Embryonic facial prominence (tissue), 1 donor: ENCODE measurements around the gene XRCC1.
"Not testable (repeated sequence)": the region's sequence is repeated elsewhere in the genome, so short reads cannot be mapped to it uniquely, and the experiment has no call there.

ENCODE experiments used
- DNase-seq: peaks from one replicate; pipeline ENCODE4 v3.0.0-alpha.2; 2016; ENCODE audit errors: extremely low spot score

XRCC1 gene

DNA sequence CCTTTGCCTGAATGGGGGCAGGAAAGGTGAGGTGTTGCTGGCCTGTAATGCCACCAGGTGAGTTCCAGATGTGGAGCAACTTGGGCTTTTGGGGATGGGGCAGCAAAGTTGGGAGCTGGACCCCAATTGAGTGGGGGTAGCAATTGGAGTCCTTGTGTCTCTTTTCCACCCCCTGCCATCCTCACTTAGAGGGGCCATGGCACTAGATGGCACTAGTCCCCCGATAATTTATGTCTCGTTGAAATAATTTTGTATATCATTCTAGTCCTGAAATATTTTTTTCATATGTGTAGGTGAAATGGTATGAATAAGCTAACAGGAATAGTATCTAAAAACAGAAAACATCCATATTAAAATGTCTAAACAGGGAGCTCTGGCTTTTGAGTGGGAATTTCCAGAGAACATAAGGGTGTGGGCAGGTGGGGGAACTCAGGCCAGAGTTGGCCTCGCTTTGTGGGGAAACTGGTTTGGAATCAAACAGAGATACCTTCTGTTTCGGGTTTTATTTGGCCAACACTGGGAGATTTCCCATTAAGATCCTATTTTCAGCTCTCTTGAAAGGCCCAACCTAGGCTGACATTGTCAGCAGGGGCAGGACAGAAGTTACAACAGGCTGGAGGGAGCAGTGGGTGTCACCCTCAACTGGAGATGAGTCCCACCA is 24.4 kb upstream of the XRCC1 start:
- DNase-seq: no peak

DNA sequence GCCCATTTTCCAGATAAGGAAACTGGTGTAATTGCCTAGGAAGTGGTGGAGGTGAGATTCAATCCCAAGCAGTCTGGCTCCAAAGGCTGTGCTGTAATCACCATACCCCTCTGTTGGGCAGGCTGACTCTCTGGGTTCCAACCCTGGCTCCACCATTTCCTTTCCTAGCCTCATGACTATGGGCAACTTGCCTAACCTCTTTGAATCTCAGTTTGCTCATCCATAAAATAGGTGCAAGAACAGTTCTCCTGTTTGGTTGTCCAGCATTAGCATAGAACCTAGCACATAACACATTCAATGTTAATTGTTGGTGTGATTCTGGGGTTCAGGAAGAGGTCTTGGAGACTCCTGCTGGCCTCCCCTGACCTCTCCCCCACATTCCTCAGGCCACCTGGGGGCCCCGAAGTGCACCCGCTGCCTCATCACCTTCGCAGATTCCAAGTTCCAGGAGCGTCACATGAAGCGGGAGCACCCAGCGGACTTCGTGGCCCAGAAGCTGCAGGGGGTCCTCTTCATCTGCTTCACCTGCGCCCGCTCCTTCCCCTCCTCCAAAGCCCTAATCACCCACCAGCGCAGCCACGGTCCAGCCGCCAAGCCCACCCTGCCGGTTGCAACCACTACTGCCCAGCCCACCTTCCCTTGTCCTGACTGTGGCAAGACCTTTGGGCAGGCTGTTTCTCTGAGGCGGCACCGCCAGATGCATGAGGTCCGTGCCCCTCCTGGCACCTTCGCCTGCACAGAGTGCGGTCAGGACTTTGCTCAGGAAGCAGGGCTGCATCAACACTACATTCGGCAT is 23.3 kb upstream of the XRCC1 start:
- no peak for DNase-seq

DNA sequence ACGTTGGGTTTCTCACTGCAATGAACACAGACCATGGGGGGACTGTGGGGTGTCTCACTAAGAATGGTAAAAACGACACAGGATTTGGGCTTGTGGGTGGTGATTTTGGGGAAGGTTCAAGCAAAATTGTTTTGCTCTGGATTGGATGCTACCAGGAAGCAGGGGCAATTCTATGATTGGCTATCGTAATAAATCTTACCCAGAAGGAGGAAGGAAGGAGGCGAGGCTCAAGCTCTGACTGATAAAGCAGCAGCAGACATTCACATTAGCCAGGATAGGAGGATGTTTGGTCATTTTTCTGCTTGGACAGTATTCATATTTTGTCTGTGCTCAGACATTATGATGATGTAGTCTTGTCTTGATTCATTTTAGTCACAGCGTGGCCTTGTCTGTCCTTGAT is 22.5 kb upstream of the XRCC1 start:
- no peak for DNase-seq

DNA sequence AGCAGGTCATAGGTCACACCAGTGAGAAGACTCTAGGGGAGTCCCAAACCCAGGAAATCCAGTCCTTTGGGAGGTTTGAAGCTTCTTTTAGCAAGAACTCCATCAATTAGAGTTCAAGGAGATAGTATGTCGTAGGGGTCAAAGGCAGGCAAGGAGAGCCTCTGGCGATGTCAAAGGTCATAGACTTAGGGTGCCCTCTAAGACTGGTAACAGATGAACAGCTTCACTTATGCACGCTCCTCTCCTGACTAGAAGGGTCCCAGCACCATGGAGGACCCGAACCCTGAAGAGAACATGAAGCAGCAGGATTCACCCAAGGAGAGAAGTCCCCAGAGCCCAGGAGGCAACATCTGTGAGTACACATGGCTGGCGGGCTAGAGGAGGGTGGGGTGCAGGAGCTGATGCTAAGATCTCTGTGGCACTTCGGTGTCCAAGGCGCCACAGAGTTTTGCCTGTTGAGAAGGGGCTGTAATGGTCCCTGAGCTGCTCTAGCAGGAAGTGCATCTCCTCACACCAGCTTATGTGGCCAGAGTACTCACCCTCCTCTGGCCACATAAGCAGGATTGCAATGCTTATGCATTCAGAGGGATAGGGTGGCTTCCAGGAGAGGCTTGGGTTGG is 21.6 kb upstream of the XRCC1 start:
- no peak for DNase-seq

DNA sequence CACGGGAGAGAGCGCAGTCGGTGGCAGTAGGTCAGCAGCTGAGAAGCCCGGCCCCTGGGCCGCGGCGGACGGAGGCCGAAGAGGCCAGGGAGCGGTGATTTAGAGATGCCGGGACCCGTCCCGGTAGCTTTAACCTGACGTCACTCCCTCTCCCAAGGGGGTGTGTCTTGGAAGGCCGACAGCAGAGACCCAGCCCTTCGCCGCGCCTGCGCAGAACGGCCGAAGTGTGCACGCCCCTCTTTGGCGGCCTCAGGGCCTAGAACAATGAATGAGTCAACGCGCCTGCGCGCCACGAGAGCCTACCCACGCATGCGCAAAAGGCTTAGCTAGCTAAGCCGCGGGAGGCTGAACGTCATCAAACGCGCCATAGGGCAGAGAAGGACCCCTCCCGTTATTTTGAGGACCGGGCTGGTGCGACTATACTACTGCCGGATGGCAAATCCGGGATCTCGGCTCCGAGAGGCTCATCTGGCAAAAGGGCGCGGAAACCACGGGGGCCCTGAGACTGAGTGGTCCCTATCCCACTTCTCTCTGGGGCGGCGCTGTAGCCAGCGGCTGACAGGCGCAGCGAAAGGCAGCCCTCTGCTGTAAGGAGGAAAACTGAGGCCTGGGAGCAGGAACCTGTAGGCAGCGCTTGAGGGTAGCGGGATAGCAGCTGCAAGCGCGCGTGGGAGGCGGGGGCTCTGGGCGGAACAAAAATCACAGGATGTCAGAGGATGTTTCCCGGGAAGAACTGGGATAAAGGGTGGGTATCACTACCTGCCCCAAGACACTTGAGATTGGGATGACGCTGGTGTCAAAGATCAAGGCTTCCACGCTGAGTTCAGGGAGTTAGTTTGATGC is 20.9 kb upstream of the XRCC1 start, which contains the start of the genes IRGQ and ZNF576:
Gene IRGQ (minus strand): TSS at position 136 of the 843 bp plus-strand sequence. CDS start 796 bp downstream, outside the sequence.
Gene ZNF576 (plus strand): TSS at position 597 of the 843 bp plus-strand sequence. CDS start 514 bp downstream, outside the sequence.
- DNase-seq: peak; percentile 98

DNA sequence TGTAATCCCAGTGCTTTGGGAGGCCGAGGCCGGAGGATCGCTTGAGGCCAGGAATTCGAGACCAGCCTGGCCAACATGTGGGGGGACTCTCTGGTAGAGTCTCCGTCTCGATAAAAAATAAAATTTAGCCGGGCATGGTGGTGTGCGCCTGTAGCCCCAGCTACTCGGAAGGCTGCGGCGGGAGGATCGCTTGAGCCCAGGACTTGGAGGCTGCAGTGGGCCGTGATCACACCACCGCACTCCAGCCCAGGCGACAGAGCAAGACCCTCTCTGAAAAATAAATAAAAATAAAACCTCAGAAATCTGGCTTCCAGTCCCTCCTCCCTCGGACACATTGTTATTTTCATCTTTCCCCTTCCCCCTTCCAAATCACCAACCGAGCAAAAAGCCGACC is 20.3 kb upstream of the XRCC1 start:
- no peak for DNase-seq

DNA sequence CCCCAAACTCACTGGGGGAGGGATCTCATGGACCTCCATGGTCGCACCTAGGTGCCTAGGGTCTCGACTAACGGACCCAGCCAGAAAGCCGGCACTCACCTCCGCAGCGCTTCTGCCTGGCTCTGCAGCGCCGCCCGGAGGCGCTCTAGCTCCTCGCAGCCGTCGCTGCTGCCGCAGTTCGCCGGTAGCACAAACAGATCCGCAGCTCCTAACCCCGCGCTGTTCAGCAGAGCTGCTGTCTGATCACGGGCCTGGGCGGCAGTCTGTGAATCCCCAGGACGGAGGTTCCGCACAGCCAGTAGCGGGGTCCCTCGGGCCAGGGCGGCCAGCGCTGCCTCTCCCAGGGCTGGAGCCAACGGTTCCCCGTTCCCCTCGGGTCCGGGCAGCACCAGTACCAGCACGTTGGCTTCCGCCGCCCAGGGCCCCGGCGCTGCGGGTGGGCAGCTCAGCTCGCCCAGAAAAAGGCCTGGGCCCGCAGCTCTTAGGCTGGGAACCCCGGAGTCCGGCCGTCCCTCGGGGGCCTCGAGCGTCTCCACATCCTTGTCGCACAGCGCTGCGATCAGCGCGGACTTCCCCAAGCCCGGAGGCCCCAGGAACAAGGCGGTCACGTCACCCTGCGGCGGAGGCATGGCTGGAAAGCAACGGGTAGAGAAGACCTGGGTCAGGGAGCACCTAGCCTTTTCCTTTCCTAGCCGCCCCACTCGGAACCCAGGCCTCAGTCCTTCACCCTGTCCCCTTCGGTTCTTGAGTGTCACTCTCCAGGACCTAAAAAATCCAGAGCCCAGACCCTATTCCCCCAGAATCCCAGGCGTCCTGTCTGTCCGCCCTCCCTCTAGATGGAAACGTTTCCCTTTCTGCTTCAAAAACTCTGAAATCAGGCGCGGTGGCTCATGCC is 19.6 kb upstream of the XRCC1 start:
- no peak for DNase-seq

DNA sequence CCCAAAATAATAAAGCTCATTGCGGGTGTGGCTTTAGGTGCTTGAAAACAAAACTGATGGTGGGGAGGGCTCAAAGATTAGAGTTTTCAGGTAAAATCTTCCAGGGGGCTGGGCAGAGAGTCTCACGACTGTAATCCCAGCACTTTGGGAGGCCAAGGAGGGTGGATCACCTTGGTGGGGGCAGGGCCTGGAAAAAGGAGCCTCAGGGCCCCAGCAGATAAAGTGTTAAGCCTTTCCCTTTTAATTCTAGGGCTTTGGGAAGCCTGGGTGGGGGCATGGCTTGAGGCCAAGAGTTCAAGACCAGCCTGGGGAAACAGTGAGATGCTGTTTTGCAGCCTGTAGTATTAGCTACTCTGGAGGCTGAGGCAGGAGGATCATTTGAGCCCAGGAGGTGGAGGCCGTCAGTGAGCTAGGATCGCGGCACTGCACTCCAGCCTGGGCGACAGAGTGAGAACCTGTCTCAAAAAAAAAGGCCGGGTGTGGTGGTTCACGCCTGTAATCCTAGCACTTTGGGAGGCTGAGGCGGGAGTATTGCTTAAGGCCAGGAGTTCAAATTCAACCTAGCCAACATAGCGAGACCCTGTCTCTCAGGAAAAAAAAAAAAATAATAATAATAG is 18.9 kb upstream of the XRCC1 start:
- DNase-seq: no peak

DNA sequence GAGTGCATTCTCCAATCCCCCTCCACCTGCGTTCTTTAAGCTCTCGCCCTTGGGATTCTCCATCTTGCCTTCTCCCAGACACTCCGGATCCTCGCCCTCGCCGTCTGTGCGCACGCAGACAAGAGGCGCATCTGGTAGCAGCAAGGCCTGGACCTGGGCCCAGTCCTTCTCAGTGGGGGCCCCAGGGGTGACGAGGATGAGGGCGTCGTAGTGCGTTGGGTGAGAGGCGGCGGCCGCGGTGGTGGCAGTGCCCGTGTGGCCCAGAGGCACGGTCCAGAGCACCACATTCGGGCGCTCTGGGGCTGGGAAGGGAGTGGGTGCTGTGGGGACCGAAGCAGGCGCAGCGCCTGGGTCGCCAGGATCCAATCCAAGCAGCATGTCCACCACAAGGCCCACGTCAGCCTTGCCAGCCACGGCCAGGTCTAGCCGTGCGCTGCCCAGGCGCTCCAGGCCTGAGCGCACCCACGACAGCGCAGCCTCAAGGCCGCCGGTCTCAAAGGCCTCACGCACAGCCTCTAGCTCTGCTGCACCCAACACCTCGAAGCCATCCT is 17.5 kb upstream of the XRCC1 start:
- no peak for DNase-seq

DNA sequence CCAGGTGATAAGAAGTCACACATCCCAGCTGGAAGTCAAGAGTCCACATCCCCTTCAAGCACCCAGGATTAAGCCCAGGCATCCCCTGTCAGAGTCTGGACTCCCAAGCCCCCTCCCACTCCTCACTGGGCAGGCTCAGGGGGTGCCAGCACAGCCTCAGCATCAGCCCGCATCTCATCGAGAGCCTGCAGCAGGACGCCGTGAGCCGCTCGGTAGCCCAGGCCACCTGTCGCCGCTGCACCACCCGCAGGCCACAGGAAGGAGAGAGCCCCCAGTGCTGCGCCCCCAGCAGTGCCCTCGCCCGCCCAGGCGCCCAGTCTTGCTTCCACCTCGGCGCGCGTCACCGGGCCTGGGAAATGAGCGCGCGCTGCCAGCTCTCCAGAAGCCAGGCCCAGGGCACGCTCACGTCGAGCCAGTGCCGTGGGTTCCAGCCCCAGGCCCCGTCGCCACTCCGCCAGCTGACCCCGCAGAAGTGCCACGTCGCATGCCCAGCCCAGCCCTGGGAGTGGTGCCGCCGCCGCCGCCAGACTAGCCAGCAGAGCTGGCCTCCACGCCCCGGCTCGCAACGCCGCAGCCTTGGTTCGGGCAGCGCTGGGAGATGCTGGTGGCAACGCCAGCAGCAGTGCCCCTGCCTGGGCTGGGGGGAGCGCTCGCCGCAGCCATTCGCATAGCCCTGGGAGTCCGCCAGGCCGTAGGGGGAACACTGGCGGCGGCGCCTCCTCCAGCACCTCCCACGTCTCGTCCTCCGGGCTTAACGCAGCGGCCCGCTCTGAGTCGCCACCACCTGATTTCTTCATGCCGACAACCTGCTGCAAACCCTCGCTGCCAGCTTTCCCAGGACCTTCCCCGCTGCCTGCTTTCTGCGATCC is 16.8 kb upstream of the XRCC1 start:
- DNase-seq: no peak

DNA sequence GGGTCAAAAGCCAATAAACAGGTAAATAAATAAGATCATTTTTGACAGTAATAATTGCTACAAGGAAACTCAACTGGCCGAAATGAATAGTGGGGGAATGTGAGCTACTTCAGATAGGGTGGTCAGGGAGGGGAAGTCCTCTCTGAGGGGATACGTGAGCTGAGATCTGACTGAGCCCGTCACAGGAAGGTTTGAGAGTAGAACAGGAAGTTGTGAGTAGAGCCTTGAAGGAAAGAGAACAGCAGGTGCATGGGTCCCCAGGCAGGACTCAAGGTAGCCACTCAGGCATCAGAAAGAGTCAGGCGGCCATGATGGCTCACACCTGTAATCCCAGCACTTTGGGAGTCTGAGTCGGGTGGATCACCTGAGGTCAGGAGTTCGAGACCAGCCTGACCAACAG is 14.4 kb upstream of the XRCC1 start:
- DNase-seq: no peak

DNA sequence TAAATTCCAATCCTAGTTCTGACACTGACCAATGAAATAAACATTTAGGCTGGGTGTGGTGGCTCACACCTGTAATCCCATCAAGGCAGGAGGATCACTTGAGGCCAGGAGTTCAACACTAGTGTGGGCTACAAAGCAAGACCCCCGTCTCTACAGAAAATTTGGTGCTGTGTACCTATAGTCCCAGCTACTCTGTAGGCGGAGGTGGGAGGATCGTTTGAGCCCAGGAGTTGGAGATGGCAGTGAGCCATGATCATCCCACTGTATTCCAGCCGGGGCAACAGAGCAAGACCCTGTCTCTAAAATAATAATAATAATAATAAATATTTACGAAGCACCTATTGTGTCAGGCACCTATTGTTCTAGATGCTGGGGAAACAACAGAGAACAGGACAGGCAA is 13.9 kb upstream of the XRCC1 start:
- DNase-seq: no peak

DNA sequence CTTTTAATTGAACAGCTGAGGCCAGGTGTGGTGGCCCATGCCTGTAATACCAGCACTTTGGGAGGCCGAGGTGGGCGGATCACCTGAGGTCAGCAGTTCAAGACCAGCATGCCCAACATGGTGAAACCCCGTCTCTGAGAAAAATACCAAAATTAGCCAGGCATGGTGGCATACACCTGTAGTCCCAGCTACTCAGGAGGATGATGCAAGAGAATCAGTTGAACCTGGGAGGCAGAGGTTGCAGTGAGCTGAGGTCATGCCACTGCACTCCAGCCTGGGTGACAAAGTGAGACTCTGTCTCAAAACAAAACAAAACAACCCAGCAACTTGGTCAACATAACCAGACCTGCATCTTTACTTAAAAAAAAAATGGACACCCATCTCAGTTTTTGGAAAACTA is 11.7 kb upstream of the XRCC1 start:
- DNase-seq: not testable (repeated sequence)

DNA sequence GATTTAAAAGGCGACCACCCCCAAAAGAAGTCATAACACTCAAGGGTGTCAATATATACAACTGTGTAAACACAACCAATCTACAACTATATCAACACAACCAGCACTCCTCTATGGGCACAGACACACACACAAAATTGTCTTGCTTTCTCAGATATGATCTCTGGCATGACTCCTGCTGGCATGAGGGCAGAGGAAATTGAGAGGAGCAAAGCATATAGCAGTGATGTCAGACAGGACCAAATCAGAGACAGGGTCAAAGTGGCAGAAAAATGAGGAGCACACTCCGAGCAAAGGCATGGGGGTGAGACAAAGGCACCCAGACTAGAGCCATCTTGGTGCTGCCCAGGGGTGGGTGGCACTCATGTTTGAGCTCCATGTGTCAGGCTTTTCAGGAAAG is 11.0 kb upstream of the XRCC1 start:
- DNase-seq: no peak

DNA sequence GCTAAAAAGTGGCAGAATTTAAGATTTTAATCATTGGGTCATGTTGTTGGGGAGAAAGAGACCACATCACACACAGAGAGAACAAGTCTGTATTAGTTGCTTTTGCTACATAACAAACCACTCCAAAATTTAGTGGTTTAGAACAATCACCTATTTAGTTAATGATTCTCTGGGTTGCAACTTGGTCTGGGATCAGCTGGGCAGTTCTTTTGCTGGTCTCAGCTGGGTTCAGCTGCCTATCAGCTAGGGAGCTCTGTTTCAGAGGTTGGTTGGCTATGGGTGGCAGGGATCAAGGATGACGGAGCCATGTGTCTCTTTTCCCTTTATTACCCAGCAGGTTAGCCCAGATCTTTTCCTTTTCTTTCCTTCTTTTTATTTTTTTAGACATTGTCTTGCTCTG is 9.2 kb upstream of the XRCC1 start:
- DNase-seq: no peak

DNA sequence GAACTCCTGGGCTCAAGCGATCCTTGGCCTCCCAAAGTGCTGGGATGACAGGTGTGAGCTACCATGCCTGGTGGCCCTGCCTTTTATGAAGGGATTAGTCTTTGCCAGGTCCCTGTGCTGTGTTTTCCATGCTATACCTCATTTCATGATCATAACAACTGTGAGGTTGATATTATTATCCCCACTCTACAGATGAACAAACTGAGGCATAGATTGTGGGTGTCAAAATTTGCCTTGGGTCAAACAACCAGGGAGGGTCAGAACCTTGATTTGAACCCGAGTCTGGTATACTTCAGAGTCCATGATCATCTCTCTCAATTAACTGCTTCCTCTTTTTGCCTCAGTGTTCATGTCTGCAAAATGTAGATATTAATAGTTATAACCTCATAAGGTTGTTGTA is 7.2 kb upstream of the XRCC1 start:
- DNase-seq: no peak

DNA sequence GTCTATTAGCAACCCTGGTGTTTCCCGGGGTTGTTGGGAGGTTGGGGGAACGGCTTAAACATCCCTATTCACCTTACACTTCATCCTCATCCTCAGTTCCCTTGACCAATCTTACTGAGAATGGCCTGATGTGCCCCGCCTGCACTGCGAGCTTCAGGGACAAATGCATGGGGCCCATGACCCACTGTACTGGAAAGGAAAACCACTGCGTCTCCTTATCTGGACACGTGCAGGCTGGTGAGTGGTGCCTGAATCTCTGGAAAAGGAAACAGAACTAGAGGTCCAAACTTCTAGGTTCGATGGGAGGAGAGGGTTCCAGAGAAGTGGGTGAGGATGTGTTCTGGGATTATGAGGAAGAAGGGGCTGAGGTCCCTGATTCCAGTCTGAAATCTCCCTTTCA is 6.1 kb upstream of the XRCC1 start:
- DNase-seq: no peak

DNA sequence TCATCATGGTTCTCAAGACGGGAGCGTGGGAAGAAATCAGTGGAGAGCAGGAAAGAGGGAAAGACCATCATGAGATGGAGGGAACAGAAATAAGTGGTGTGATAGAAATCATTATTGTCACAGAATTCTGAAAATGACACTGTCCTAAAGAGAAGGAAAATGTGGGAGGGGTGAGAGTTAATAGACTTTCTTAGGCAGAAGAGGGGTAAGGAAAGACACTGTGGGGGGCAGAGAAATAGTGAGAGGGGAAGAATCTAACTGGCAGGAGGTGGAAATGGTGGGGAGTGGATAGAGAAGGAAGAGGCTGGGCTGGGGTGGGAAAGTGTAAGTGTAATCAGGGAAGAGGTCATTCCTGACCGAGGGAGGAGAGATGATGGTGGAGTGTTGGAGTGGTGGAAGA is 3.5 kb upstream of the XRCC1 start:
- no peak for DNase-seq
